Activated naive CD8-positive, alpha-beta T cell treated with anti-CD3 and anti-CD28 coated beads, Interleukin-2, amount 50 U/mL, for 24 hours (primary cell): ENCODE results near the gene GIPC2.
"Not testable (repeated sequence)": the region's sequence is repeated elsewhere in the genome, so short reads cannot be mapped to it uniquely, and the experiment has no call there.

Experiments
- ATAC-seq: fragments of 150-1000 bp; cut with Tn5 transposase; one replicate; pipeline ENCODE4 v1.10.0; 2021
- DNase-seq: peaks from one replicate; pipeline ENCODE4 v3.0.0; 2021
- H3K27ac Mint-ChIP-seq: one replicate; pipeline ENCODE4 v1.8.0; 2021; ENCODE audit warnings: mild to moderate bottlenecking, mixed read lengths
- H3K27me3 Mint-ChIP-seq: one replicate; pipeline ENCODE4 v1.8.0; 2021; ENCODE audit warnings: mixed read lengths
- H3K36me3 Mint-ChIP-seq: one replicate; pipeline ENCODE4 v1.8.0; 2021; ENCODE audit warnings: low read depth, mixed read lengths
- H3K4me1 Mint-ChIP-seq: one replicate; pipeline ENCODE4 v1.8.0; 2021; ENCODE audit warnings: mixed read lengths
- H3K4me3 Mint-ChIP-seq: one replicate; pipeline ENCODE4 v1.8.0; 2021; ENCODE audit warnings: mild to moderate bottlenecking, moderate library complexity, mixed read lengths
- H3K9me3 Mint-ChIP-seq: one replicate; pipeline ENCODE4 v1.8.0; 2021; ENCODE audit warnings: mixed read lengths

GIPC2 gene

DNA sequence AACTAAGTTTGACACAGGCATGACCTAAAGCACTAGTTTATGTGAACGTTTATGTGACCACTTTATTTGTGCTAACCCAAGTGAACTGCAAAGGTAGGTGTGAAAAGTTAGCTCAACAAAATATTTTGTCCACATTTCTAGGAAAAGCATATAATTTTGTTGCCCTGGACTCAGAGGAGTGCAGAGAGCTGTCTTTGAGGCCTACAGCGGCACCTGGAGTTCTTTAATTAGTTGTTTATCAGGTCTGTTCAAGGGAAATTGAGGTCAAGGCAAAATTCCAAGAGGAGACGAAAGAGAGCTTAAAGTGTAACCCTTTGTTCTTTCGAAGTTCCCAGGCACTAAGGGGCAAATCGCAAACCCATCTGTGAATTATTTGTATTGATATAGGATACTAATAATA, 1.3 kb downstream of the GIPC2 start:
- DNase-seq, result no peak
- Mint-ChIP-seq H3K4me1 (peaks cover 44% of the 10 kb centered on the region), H3K27me3 (peaks cover 43% of the 10 kb centered on the region), H3K36me3 (no peaks in the 10 kb centered on the region), H3K27ac (no peak overlapping the region), H3K4me3 (peak overlapping the region; percentile 73), H3K9me3 (no peaks in the 10 kb centered on the region)
- no peak for ATAC-seq

DNA sequence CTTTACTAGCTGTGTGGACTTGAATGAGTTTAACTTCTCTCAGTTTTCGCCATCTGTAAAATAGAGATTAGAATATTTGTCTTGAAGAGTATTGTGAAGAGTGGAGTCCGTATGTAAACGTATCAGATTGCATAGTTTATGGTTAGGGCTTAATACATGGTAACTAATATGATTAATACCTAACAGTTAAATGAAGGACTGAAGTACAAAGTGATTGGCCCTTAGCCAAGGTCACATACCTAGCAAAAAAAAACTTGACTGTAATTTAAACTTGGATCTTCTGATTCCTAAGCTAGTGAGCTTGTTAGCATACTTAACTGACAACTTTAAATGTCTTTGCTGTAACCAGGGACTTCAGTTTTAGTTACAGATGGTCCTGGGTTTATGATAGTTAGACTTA, 1.9 kb downstream of the GIPC2 start:
- ATAC-seq (no peak), DNase-seq (no peak)
- Mint-ChIP-seq H3K27ac (no peak overlapping the region), H3K9me3 (no peaks in the 10 kb centered on the region), H3K4me1 (peaks cover 44% of the 10 kb centered on the region), H3K4me3 (no peak overlapping the region), H3K27me3 (peaks cover 43% of the 10 kb centered on the region), H3K36me3 (no peaks in the 10 kb centered on the region)

DNA sequence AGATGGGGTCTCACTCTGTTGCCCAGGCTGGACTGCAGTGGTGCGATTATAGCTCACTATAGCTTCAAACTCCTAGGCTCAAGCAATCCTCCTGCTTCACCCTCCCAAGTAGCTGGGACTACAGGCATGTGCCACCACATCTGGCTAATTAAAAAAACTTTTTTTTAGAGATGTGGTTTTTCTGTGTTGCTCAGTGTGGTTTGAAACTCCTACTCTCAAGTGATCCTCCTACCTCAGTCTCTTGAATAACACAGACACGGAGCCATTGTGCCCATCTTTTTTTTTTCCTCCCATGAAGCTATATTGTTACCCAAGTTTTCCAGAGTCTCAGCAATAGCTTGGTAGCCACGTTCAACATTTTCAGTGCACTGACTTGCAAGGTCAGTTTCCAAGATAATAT, 2.7 kb downstream of the GIPC2 start:
- ATAC-seq (peak; percentile 71), DNase-seq (no peak)
- H3K27ac Mint-ChIP-seq, result peak overlapping the region; percentile 15
- H3K9me3 Mint-ChIP-seq, result no peaks in the 10 kb centered on the region
- peaks cover 44% of the 10 kb centered on the region for H3K4me1 Mint-ChIP-seq
- peaks cover 41% of the 10 kb centered on the region for H3K27me3 Mint-ChIP-seq
- peak overlapping the region; percentile 21 for H3K4me3 Mint-ChIP-seq
- H3K36me3 Mint-ChIP-seq, result no peaks in the 10 kb centered on the region

DNA sequence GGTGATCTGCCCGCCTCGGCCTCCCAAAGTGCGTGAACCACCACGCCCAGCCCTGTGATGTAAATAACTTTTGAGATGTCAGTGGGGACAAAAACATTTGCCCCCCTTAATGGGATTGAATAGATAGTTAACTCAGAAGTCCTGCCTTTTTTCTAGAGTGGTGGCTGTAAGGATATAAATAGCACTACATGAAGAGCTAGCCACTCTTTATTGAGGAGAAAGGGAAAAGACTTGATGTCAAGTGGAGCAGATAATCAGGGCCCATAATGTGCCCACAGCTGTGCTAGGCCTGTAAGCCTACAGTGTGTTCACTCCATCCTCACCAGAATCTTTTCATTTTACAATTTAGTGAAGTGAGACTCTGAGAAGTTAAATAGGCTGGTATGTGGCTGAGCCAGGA, 3.6 kb downstream of the GIPC2 start:
- no peaks in the 10 kb centered on the region for H3K36me3 Mint-ChIP-seq
- H3K4me3 Mint-ChIP-seq, result no peak overlapping the region
- DNase-seq, result no peak
- no peak for ATAC-seq
- peaks cover 44% of the 10 kb centered on the region for H3K4me1 Mint-ChIP-seq
- H3K27ac Mint-ChIP-seq, result no peak overlapping the region
- peaks cover 36% of the 10 kb centered on the region for H3K27me3 Mint-ChIP-seq
- no peaks in the 10 kb centered on the region for H3K9me3 Mint-ChIP-seq

DNA sequence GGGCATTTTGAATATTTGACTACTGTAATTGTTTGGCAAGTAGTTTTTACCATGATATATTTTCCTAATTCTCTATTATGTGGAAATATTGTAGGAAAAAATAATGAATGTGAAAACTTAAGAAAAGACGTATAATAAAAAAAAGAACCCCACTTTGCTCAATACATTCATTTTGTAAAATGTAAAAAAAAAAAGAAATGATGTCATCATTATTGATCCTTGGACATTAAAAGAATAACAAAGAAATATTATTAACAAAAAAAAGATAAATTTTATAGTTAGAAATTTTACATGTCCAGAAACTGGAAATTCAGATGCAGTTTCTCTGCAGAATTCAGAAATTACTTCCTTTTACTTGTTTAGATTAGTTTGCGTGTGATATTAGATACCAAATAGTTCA, 5.2 kb downstream of the GIPC2 start:
- Mint-ChIP-seq H3K4me3 (no peak overlapping the region), H3K9me3 (peaks cover 8% of the 10 kb centered on the region), H3K36me3 (no peaks in the 10 kb centered on the region), H3K27me3 (peaks cover 23% of the 10 kb centered on the region), H3K4me1 (peaks cover 41% of the 10 kb centered on the region), H3K27ac (no peak overlapping the region)
- no peak for ATAC-seq
- DNase-seq, result no peak

DNA sequence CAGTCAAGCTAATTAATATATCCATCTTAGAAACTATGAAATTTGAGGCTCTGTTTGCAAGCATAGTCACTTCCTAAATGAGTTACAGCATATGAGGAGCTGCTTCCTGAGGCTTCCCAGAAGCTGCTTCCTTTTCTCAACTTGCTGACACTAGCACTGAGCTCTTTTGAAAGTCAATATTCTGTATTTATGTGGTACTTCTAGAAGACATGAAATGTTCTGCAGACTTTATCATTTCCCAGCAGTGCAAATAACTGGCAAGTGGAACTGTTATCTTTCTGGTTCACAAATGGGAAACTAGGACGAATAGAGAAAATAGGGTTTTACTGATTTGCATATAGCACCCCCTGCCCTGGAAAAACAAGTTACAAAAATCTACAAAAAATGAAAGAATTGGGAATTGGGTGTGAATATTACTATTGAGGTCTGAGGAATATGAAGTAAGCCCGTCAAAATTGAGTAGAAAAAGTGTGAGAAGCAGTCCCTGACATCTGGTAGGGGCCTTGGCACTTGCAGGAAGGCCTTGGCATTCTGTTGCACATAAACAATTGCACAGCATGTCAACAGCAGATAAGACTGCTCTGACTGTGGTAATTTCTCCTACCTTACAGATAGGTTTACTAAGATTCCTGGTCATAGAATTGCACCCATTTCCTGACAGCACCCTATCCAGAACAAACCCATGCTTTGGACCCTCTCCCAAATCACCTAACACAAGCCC, 7.1 kb downstream of the GIPC2 start:
- no peak overlapping the region for H3K27ac Mint-ChIP-seq
- H3K9me3 Mint-ChIP-seq, result peaks cover 8% of the 10 kb centered on the region
- no peak for ATAC-seq
- no peaks in the 10 kb centered on the region for H3K36me3 Mint-ChIP-seq
- peaks cover 25% of the 10 kb centered on the region for H3K4me1 Mint-ChIP-seq
- H3K4me3 Mint-ChIP-seq, result no peak overlapping the region
- H3K27me3 Mint-ChIP-seq, result peaks cover 8% of the 10 kb centered on the region
- no peak for DNase-seq

DNA sequence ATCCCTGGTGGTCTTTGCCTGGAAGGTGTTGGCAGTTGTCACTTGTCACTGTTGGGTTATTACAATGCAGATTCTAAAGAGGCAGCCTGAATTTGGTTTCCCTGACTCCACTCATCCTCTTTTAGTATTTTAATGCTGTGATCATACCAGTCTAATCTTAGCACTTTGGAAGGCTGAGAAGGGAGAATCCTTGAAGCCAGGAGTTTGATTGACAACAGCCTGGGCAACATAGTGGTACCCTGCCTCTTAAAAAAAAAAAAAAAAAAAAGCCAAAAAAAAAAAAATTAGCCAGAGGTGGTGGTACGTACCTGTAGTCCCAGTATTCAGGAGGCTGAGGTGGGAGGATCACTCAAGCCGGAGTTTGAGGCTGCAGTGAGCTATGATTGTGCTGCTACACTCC, 7.7 kb downstream of the GIPC2 start:
- no peak for DNase-seq
- peaks cover 18% of the 10 kb centered on the region for H3K4me1 Mint-ChIP-seq
- no peak overlapping the region for H3K27ac Mint-ChIP-seq
- ATAC-seq, result no peak
- H3K4me3 Mint-ChIP-seq, result no peak overlapping the region
- H3K27me3 Mint-ChIP-seq, result peaks cover 12% of the 10 kb centered on the region
- H3K36me3 Mint-ChIP-seq, result no peaks in the 10 kb centered on the region
- peaks cover 8% of the 10 kb centered on the region for H3K9me3 Mint-ChIP-seq

DNA sequence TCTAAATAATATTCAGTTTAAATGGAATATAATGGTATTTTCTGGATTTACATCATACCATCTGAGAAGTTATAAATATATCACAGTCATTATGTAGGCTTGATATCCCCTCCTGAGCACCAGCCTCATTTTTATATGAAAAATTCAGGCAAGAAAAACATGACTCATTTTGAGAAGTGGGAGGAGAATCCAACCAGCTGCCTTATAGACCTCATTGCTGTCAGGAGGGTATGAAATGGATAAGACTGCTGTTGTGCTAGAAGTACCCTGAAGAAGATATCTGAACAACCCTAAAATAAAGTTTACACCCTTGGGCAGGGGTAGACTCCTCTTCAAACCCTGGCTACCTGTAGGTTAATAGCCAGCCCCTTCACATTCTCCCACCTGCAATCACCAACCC, 8.8 kb downstream of the GIPC2 start:
- no peak overlapping the region for H3K27ac Mint-ChIP-seq
- ATAC-seq (no peak), DNase-seq (no peak)
- H3K9me3 Mint-ChIP-seq, result peaks cover 8% of the 10 kb centered on the region
- H3K4me3 Mint-ChIP-seq, result no peak overlapping the region
- H3K36me3 Mint-ChIP-seq, result no peaks in the 10 kb centered on the region
- H3K4me1 Mint-ChIP-seq, result peaks cover 9% of the 10 kb centered on the region
- H3K27me3 Mint-ChIP-seq, result peaks cover 9% of the 10 kb centered on the region

DNA sequence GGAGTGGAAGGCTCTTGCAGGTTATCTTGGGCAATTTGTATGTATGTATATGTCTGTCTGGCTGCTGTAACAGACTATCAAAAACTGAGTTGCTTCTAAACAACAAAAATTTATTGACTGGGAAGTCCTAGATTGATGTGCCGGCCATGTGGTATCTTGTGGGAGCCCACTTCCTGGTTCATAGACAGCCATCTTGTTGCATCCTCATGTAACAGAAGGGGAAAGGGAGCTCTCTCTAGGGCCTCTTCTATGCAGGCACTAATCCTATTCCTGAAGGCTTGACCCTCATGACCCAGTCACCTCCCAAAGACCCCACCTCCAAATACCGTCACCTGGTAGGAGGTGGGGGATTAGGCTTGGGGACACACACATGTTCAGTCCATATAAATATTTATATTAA, 9.2 kb downstream of the GIPC2 start:
- Mint-ChIP-seq H3K27ac (no peak overlapping the region), H3K9me3 (peaks cover 8% of the 10 kb centered on the region), H3K27me3 (peaks cover 10% of the 10 kb centered on the region), H3K36me3 (no peaks in the 10 kb centered on the region), H3K4me3 (no peak overlapping the region), H3K4me1 (peaks cover 9% of the 10 kb centered on the region)
- ATAC-seq (no peak), DNase-seq (no peak)

DNA sequence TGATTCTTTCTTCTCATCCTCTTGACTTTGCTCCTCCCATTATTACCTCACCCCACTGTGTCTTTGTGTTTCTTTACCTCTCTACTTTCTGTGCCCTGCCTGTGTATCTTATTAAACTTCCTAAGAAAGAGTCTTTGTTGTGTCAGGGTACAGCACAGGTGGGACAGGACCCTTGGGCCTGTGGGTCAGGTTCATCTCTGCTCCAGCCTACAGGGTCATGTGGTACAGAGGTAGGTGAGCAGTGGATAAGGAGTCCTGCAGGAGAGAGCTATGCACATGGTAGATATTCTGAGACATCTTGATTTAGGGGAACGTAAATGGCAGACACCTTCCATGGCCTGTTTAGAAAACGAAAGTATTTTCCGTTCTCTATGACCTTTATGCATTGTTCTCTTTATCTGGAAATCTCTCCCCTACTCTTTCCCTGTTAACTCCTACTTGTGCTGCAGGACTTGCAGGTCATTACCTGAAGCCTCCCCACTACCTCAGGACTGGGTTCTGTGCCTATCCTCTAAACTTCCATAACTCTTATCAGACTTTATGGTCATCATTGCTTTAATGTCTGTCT, 9.9 kb downstream of the GIPC2 start:
- peaks cover 9% of the 10 kb centered on the region for H3K4me1 Mint-ChIP-seq
- H3K27me3 Mint-ChIP-seq, result peaks cover 13% of the 10 kb centered on the region
- no peak overlapping the region for H3K4me3 Mint-ChIP-seq
- no peak overlapping the region for H3K27ac Mint-ChIP-seq
- no peak for ATAC-seq
- no peak for DNase-seq
- no peaks in the 10 kb centered on the region for H3K36me3 Mint-ChIP-seq
- peaks cover 8% of the 10 kb centered on the region for H3K9me3 Mint-ChIP-seq

DNA sequence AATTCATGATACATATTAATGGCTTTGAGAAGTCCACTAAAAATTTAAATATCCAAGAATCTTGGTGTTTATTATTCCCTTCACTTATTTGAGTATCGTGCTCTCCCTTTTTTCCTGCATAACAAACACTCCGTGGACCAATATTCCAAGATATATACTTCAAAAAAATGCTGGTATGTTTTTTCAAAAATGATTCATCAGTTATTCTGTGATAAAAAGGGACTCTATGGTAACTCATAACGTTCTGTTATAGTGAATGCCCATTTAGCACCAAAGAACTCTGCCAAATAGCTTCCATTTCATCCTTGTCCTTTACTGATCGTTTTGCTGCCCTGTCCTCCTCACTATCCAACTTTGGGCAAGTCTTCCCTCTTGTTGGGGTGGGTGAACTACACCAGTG, 12.9 kb downstream of the GIPC2 start:
- peaks cover 9% of the 10 kb centered on the region for H3K4me1 Mint-ChIP-seq
- ATAC-seq, result no peak
- H3K27ac Mint-ChIP-seq, result no peak overlapping the region

DNA sequence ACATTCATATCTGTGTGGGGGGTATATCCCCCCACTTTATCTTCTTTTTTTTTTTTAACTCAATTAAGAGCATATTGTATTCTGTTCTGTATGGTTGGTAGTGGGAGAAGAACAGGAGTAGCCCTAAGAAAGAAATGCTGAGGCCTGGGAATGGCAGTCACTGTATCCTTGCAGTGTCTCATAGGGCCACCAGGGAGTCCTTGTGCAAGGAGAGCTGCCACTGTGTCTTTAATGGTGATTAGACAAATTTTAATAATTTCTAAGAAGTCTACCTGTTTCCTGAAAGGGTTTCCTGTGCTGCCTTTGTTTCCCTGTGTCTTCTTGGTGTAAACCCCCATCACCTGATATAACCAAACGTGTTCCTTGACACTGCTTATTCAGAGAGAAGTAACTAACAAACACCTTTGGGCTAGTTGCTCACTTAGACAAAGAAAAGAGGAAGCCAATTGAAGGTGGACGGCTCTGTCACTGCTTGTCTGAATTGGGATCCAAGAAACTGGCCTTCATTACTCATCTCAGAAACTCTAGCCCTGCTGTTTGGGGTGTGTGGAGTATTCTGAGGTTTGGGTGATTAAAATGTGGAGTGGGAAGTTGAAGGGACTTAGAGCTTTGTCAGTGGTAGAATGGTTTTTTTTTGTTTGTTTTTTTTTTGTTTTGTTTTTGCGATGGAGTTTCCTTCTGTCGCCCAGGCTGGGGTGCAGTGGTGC, 15.2 kb downstream of the GIPC2 start:
- H3K4me3 Mint-ChIP-seq, result no peak overlapping the region
- H3K9me3 Mint-ChIP-seq, result no peaks in the 10 kb centered on the region
- ATAC-seq (no peak), DNase-seq (no peak)
- H3K27me3 Mint-ChIP-seq, result peaks cover 9% of the 10 kb centered on the region
- no peaks in the 10 kb centered on the region for H3K4me1 Mint-ChIP-seq
- no peaks in the 10 kb centered on the region for H3K36me3 Mint-ChIP-seq
- no peak overlapping the region for H3K27ac Mint-ChIP-seq

More for the DNA sequence above, 12.9 kb downstream of the GIPC2 start:
- H3K4me3 Mint-ChIP-seq, result no peak overlapping the region
- no peaks in the 10 kb centered on the region for H3K36me3 Mint-ChIP-seq
- DNase-seq, result no peak
- H3K27me3 Mint-ChIP-seq, result peaks cover 9% of the 10 kb centered on the region
- peaks cover 8% of the 10 kb centered on the region for H3K9me3 Mint-ChIP-seq

DNA sequence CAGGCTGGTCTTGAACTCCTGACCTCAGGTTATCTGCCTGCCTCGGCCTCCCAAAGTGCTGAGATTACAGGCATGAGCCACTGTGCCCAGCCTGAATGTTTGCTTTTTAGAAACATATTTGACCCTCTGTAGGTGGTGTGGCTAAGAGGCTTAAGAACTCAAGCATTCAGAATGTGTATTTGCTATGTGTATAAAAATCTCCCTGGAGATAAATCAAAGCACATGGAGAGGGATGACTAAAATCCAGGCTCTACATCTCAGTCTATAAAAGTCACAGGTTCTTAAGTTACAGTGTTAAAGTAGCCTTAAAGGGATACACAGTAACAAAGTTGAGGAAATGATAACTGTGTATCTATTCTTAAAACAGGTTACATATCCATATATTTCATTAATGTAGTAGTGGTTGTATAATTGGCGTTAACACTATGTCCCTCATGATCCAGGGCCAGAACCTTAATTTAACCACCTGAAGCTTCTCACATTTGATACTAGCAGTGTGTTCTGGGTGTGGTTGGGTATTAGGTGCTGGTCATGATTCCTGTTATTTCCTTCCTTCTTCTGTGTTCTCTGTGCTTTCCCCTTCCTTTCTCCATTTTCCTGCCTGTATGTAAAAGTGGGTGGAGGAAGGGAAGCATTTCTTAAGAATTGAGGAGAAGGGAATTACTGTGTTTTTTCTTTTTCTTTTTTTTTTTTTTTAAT, 16.2 kb downstream of the GIPC2 start:
- Mint-ChIP-seq H3K4me1 (no peaks in the 10 kb centered on the region), H3K36me3 (no peaks in the 10 kb centered on the region), H3K27ac (no peak overlapping the region), H3K27me3 (peaks cover 9% of the 10 kb centered on the region), H3K4me3 (no peak overlapping the region), H3K9me3 (no peaks in the 10 kb centered on the region)
- no peak for ATAC-seq
- no peak for DNase-seq

DNA sequence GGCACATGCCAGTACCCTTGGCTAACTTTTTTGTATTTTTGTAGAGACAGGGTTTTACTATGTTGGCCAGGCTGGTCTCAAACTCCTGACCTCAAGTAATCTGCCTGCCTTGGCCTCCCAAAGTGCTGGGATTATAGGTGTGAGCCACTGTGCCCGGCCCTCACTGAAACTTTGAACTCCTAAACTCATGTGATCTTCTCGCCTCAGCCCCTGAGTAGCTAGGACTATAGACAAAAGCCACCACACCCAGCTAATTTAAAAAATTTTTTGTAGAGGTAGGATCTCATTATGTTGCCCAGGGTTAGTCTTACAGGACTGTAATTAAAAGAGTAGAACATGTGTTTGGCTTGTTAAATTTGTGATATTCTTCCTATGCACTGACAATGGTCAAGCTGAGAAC, 19.1 kb downstream of the GIPC2 start:
- H3K9me3 Mint-ChIP-seq, H3K4me1 Mint-ChIP-seq, H3K27me3 Mint-ChIP-seq, ATAC-seq, H3K36me3 Mint-ChIP-seq, H3K27ac Mint-ChIP-seq, DNase-seq, H3K4me3 Mint-ChIP-seq: not testable (repeated sequence)
